ENCODE results near the gene FSTL5.
"Not testable (repeated sequence)": the region's sequence is repeated elsewhere in the genome, so short reads cannot be mapped to it uniquely, and the experiment has no call there.

Gene FSTL5

GRCh38 chr4:162103908-162104307 is 59.9 kb downstream of the FSTL5 start:
- not testable (repeated sequence) for DNase-seq (ENCODE audit: low read depth in 3 of 3)

GRCh38 chr4:162102713-162103112 is 61.1 kb downstream of the FSTL5 start:
- no peak for DNase-seq (ENCODE audit: low read depth in 3 of 3)

GRCh38 chr4:162101337-162101736 is 62.5 kb downstream of the FSTL5 start:
- no peak for DNase-seq (ENCODE audit: low read depth in 3 of 3)

GRCh38 chr4:162075726-162076125 is 88.1 kb downstream of the FSTL5 start:
- DNase-seq (ENCODE audit: low read depth in 3 of 3) = no peak

GRCh38 chr4:162061214-162061613 is 102.6 kb downstream of the FSTL5 start:
- no peak for DNase-seq (ENCODE audit: low read depth in 3 of 3)

GRCh38 chr4:162059656-162060055 is 104.1 kb downstream of the FSTL5 start:
- DNase-seq (ENCODE audit: low read depth in 3 of 3) = no peak

- no peak for DNase-seq (ENCODE audit: low read depth in 3 of 3)
Measured at GRCh38 chr4:162056990-162057389, 106.8 kb downstream of the FSTL5 start.

GRCh38 chr4:162046135-162046534 is 117.7 kb downstream of the FSTL5 start:
- DNase-seq (ENCODE audit: low read depth in 3 of 3) = no peak

- no peak for DNase-seq (ENCODE audit: low read depth in 3 of 3)
Measured at GRCh38 chr4:162038112-162038511, 125.7 kb downstream of the FSTL5 start.

GRCh38 chr4:162017863-162018262 is 145.9 kb downstream of the FSTL5 start:
- DNase-seq (ENCODE audit: low read depth in 3 of 3) = no peak

GRCh38 chr4:162016991-162017390 is 146.8 kb downstream of the FSTL5 start:
- DNase-seq (ENCODE audit: low read depth in 3 of 3) = no peak

GRCh38 chr4:162016219-162016618 is 147.6 kb downstream of the FSTL5 start:
- no peak for DNase-seq (ENCODE audit: low read depth in 3 of 3)

GRCh38 chr4:162015090-162015489 is 148.7 kb downstream of the FSTL5 start:
- DNase-seq (ENCODE audit: low read depth in 3 of 3) = no peak

GRCh38 chr4:162011089-162011488 is 152.7 kb downstream of the FSTL5 start:
- DNase-seq (ENCODE audit: low read depth in 3 of 3) = no peak

GRCh38 chr4:162010362-162010761 is 153.4 kb downstream of the FSTL5 start:
- DNase-seq (ENCODE audit: low read depth in 3 of 3) = no peak

- DNase-seq (ENCODE audit: low read depth in 3 of 3) = no peak
Measured at GRCh38 chr4:161992317-161992716, 171.5 kb downstream of the FSTL5 start.

- DNase-seq (ENCODE audit: low read depth in 3 of 3) = no peak
Measured at GRCh38 chr4:161991811-161992210, 172.0 kb downstream of the FSTL5 start.

GRCh38 chr4:161990721-161991120 is 173.1 kb downstream of the FSTL5 start:
- no peak for DNase-seq (ENCODE audit: low read depth in 3 of 3)

- no peak for DNase-seq (ENCODE audit: low read depth in 3 of 3)
Measured at GRCh38 chr4:161988946-161989345, 174.9 kb downstream of the FSTL5 start.

GRCh38 chr4:161987611-161988010 is 176.2 kb downstream of the FSTL5 start:
- DNase-seq (ENCODE audit: low read depth in 3 of 3) = no peak

- no peak for DNase-seq (ENCODE audit: low read depth in 3 of 3)
Measured at GRCh38 chr4:161952382-161952781, 211.4 kb downstream of the FSTL5 start.

- DNase-seq (ENCODE audit: low read depth in 3 of 3) = no peak
Measured at GRCh38 chr4:161949946-161950725, 213.7 kb downstream of the FSTL5 start.

- no peak for DNase-seq (ENCODE audit: low read depth in 3 of 3)
Measured at GRCh38 chr4:161948026-161948770, 215.6 kb downstream of the FSTL5 start.
